ENCODE measurements around the gene ZBTB7A.
A peak's percentile ranks its signal among the peaks of the same experiment; 100 is the strongest.

Gene ZBTB7A

GRCh38 chr19:4066682-4067395 lies at the start of gene ZBTB7A:
ZBTB7A (minus strand) TSS chr19:4066899; CDS start chr19:4055232, 11,667 bp downstream.
- DNase-seq, result no peak

DNA sequence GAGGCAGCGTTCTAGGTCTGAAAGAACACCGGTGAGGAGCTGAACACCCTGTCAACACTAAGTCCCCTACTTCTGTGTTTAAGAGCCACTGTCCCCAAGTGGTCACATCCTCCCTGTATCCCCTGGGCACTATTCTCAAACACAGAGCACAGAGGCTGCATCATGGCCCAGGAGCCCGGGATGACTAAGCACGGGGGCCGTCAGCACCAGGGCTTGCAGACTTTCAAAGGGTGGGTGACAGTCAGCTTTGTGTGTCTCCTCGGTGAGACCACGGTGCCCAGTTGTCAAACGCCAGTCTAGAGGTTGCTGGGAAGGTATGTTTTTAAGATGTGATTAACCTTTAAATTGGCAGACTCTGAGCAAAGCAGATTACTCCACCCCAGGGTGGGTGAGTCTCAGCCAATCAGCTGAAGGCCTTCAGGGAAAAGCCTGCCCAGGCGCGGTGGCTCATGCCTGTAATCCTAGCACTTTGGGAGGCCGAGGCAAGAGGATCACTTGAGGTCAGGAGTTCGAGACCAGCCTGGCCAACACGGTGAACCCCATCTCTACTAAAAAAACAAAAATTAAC lies 49.2 kb upstream of the ZBTB7A start:
- no peak for DNase-seq

- DNase-seq, result peak in 1 of 2 experiments; percentile 43
These were observed 48.5 kb upstream of the ZBTB7A start for GRCh38 chr19:4115050-4115817.

GRCh38 chr19:4114181-4114580 lies 47.5 kb upstream of the ZBTB7A start:
- no peak for DNase-seq

- DNase-seq, result no peak
These were observed 46.8 kb upstream of the ZBTB7A start for GRCh38 chr19:4113398-4114088.

GRCh38 chr19:4112367-4112766 lies 45.7 kb upstream of the ZBTB7A start:
- DNase-seq, result no peak

GRCh38 chr19:4109626-4109945 lies 42.9 kb upstream of the ZBTB7A start:
- DNase-seq, result no peak

- DNase-seq, result no peak
These were observed 42.3 kb upstream of the ZBTB7A start for GRCh38 chr19:4108767-4109625.

- DNase-seq, result no peak
These were observed 36.4 kb upstream of the ZBTB7A start for GRCh38 chr19:4103080-4103433.

DNA sequence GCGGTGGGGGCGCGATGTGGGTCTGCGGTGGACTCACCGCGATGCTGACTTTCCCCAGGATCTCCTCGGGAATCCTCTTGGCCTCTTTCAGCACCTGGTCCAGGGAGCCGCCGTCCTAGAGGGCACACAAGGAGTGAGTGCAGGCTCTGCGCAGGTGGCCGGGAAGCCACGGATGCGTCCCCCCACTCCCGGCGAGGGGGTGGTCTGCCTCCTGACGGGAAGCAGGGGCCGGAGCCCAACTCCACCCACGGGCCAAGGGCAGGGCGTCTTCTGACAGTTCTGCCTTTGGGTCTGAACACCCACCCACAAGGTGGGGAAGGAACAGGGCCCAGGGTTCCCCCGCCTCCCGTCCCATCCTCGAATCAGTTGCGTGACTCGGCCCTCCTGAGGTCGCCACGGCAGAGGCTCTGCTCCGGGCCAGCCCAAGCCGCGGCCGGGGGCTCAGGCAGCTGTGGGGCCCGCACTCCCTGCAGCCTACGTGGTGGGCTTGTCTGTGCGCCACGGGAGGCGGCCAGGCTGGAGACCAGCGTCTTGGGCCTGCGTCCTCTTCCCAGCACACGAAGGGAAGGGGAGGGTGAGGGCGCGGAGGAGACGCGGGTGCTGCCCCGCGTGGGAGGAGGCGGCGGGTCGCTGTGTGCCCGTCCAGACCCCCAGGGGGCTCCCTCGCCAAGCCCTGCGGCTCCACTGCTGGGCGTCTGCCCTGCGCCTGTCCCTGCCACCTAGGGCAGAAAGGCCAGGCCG lies 35.8 kb upstream of the ZBTB7A start:
- DNase-seq, result no peak

DNA sequence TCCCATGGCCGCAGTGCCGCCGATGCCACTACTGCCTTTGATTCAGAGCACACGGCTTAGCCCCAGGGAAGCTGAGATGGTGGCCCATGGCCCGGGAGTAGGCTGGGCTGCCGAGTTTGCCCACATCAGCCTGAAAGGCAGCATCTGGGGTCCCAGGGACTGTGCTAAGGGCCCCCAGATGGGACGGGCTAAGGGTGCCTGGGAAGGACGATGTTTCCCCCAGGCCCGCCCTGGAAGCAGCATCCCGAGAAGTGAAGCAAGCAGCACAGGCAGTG lies 34.7 kb upstream of the ZBTB7A start:
- no peak for DNase-seq

GRCh38 chr19:4100647-4101495 lies 34.2 kb upstream of the ZBTB7A start:
- no peak for DNase-seq

- DNase-seq, result no peak
These were observed 32.5 kb upstream of the ZBTB7A start for GRCh38 chr19:4099041-4099764.

DNA sequence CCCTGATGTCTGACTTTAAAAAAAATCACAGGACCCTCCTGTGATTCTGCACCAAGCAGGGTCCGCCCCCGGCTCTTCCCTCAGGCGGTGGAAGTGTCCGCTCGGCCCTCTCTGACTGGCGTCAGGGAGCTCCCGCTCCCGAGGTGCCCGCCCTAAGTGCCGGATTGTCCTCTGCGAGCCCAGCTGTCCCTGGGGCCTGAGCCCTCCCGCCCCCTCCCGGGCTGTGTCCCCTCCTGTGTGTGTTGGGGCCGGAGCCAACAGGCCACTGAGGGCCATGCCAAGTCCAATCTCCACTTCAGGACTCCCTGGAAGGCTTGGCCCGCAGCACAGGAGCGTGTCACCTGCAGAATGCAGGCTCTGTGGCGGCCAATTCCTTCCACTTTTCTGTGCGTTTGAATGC lies 31.8 kb upstream of the ZBTB7A start:
- peak in 1 of 2 experiments; percentile 22 for DNase-seq

DNA sequence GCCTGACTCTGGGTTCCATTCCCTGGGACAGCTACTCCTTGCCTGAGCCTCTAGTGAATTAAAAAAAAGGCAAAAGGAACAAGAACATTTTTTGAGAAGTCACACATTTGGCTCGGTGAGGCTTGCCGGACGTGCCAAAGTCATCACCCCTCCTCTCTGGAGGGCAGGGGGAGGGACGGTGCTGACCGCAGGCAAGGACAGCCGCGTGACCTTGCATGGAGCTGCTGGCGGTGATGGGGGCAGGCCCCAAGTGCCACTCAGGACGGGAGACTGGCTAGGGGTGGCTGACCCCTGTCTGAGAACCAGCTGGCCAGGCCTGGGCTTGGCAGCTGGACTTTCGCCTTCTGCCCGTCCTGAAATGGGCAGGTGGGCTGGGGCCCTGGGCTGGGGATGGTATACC lies 30.8 kb upstream of the ZBTB7A start:
- no peak for DNase-seq

DNA sequence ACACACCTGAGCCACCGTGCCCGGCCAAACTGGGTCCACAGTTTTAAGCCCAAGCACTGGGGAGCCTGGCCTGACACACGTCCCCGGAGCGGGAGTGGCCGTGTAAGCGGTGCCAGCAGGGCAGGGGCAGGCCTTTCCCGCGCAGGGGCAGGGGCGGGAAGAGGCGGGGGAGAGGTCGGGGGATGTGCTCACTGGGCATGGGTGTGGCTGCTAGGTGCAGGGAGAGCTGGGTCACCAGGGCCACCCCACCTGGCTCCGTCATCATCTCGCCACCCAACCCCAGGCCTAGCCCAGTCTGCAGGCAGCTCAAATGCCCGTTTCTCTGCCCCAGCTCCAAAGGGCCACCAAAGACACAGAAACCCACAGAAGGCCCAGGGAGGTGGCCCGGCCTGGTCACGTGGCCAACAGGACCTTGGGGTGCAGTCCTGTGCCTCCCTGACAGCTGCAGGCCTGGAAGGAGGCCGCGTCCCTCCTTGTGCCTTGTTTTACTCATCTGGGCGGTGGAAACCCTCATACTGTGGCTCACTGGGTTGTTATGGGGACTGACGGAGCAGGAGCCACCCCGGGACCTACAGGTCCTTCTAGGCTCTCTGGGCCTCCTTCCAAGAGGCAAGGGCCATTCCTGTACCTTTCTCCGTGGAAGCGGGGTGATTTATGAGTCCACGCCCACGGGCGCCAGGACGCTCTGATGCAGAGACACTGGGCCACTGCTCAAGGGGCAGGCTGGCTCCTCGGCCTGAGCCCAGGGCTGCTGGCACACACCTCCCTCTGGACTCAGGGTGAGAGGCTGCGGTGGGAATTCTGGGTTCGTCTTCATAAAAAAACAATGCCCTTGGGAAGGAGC lies 29.6 kb upstream of the ZBTB7A start:
- no peak for DNase-seq

DNA sequence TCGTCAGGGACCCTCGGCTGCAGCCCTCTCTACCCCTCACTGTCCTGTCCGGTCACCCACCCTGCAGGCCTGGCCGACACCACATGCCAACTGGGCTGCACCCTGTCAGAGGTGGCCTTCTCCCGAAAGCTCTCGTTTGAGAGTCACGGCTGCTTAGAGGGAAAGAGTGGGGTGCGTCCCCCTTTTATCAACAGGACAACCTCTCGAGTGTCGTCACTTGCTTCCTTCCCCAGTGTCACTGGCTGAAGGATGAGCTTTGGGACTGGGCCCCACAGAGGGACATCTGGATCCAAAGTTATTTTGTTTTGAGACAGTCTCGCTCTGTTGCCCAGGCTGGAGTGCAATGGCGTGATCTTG lies 28.8 kb upstream of the ZBTB7A start:
- no peak for DNase-seq

GRCh38 chr19:4094761-4095487 lies 28.2 kb upstream of the ZBTB7A start:
- DNase-seq, result no peak

DNA sequence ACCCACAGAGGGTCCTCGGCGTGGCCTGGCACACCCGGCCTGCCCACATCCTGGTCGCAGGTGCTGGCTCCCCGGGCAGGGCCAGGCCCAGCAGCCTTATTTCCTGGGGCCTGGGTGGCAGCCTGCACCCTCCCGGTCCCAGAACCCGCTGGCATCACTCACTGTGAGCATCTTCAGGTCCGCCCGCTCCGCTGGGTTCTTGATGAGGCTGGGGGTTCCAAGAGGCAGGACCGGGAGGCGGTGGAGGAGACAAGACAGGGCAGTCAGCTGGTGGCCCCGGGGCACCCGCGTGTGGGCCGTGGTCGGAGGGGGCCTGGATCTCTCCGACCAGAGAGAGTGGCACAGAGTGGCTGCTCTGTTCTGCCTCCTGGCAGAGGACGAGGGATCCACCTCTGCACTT lies 27.6 kb upstream of the ZBTB7A start:
- DNase-seq, result no peak
